SK-N-SH (cell line): ENCODE results near the gene RNF144B. TPM values are rescaled to one million over a fixed set of nuclear protein-coding genes. Genes with fewer than 3 reads are reported as not detected.

Experiments
- CTCF ChIA-PET: fragments of 300-600, 350-600 bp; formaldehyde crosslinking; extraction: SDS; loops from one replicate; lab custom pipeline; 2021; lab: Yijun Ruan, JAX
- POLR2A ChIA-PET: fragments of 350-600 bp; sonication (Branson Sonifier 250); formaldehyde crosslinking; extraction: SDS; loops from one replicate; lab custom pipeline; 2020; ENCODE audit warnings: antibody characterized with exemption, inconsistent platforms; lab: Yijun Ruan, JAX
- DNase-seq: peaks from one replicate; pipeline ENCODE4 v3.0.0; 2012
- H2AFZ ChIP-seq: fragments of 200-600 bp; sonication (generic); 2 replicates; pipeline ENCODE4 v1.8.1; 2016; ENCODE audit warnings: antibody characterized with exemption, mild to moderate bottlenecking, low read depth
- H3F3A ChIP-seq: fragments of 200-600 bp; sonication (generic); replicated peaks from 2 replicates; pipeline ENCODE3; 2016; ENCODE audit warnings: antibody characterized with exemption, mild to moderate bottlenecking; ENCODE audit not compliant: insufficient read depth
- H3K27ac ChIP-seq, 2 experiments: fragments of 200-500 bp in 1 of 2; fragments of 200-600 bp in 1 of 2; sonication (Bioruptor generic) in 1 of 2; sonication (generic), shearing (Covaris generic) in 1 of 2; 2 replicates each; pipeline versions ENCODE4 v1.5.1 to v1.6.1; 2014 to 2016; ENCODE audit warnings: low read depth in 2 of 2, inconsistent platforms in 1 of 2, low read length in 1 of 2, mild to moderate bottlenecking in 1 of 2, mixed read lengths in 1 of 2
- H3K27me3 ChIP-seq: fragments of 200-600 bp; sonication (generic), shearing (Covaris generic); 2 replicates; pipeline ENCODE4 v1.6.1; 2016; ENCODE audit warnings: mixed run types; ENCODE audit not compliant: insufficient read depth
- H3K36me3 ChIP-seq, 2 experiments: fragments of 200-500 bp in 1 of 2; fragments of 200-600 bp in 1 of 2; sonication (Bioruptor generic) in 1 of 2; sonication (generic) in 1 of 2; replicated peaks in 1 of 2; 2 replicates each; pipeline versions ENCODE3 to v1.5.1; 2014 to 2016; ENCODE audit warnings: low read length in 1 of 2, mild to moderate bottlenecking in 1 of 2; ENCODE audit not compliant: insufficient read depth in 2 of 2, control insufficient read depth in 1 of 2
- H3K4me1 ChIP-seq, 2 experiments: fragments of 200-500 bp in 1 of 2; fragments of 200-600 bp in 1 of 2; sonication (Bioruptor generic) in 1 of 2; sonication (generic), shearing (Covaris generic) in 1 of 2; 2 replicates each; pipeline versions ENCODE4 v1.5.1 to v1.6.1; 2014 to 2016; ENCODE audit warnings: low read depth in 1 of 2, low read length in 1 of 2, mixed run types in 1 of 2; ENCODE audit not compliant: insufficient read depth in 2 of 2, control insufficient read depth in 1 of 2
- H3K4me2 ChIP-seq: fragments of 200-600 bp; sonication (generic), shearing (Covaris generic); 2 replicates; pipeline ENCODE4 v1.6.1; 2017; ENCODE audit warnings: mixed run types
- H3K4me3 ChIP-seq, 2 experiments: fragments of 200-500 bp in 1 of 2; fragments of 200-600 bp in 1 of 2; sonication (Bioruptor generic) in 1 of 2; sonication (generic), shearing (Covaris generic) in 1 of 2; 2 replicates each; pipeline versions ENCODE4 v1.5.1 to v1.8.1; 2014 to 2016; ENCODE audit warnings: low read depth in 2 of 2, inconsistent platforms in 1 of 2, low read length in 1 of 2, mild to moderate bottlenecking in 1 of 2, mixed read lengths in 1 of 2, moderate library complexity in 1 of 2
- H3K79me2 ChIP-seq: fragments of 200-600 bp; sonication (generic); 2 replicates; pipeline ENCODE4 v1.8.1; 2017; ENCODE audit warnings: mild to moderate bottlenecking; ENCODE audit not compliant: insufficient read depth
- H3K9ac ChIP-seq: fragments of 200-600 bp; sonication (generic); 2 replicates; pipeline ENCODE4 v1.6.1; 2017; ENCODE audit warnings: mixed run types
- H3K9me2 ChIP-seq: fragments of 200-600 bp; sonication (generic); 2 replicates; pipeline ENCODE4 v1.6.1; 2017; ENCODE audit warnings: mixed run types
- H3K9me3 ChIP-seq: fragments of 200-600 bp; sonication (generic); 2 replicates; pipeline ENCODE4 v1.6.1; 2017; ENCODE audit warnings: mixed run types, mild to moderate bottlenecking, moderate library complexity
- H4K20me1 ChIP-seq: fragments of 200-600 bp; sonication (generic); 2 replicates; pipeline ENCODE4 v1.6.1; 2017; ENCODE audit warnings: mild to moderate bottlenecking, mixed run types; ENCODE audit not compliant: insufficient read depth
- CHD2 ChIP-seq: fragments of 150-350 bp; IDR thresholded peaks from 2 replicates; pipeline ENCODE4 v1.6.1; 2018; ENCODE audit warnings: low read length; ENCODE audit not compliant: partially characterized antibody
- CTCF ChIP-seq: fragments of 200-600 bp; sonication (generic); IDR thresholded peaks from 2 replicates; pipeline ENCODE4 v1.6.1; 2017; ENCODE audit warnings: antibody characterized with exemption, mild to moderate bottlenecking, moderate library complexity
- EP300 ChIP-seq, 2 experiments: IDR thresholded peaks; 2 replicates each; pipeline versions ENCODE4 v1.4.0 to v1.6.1; 2012; ENCODE audit warnings: borderline replicate concordance in 1 of 2, low read depth in 1 of 2, low read length in 1 of 2
- EZH2phosphoT487 ChIP-seq: fragments of 200-600 bp; sonication (generic); IDR thresholded peaks from 2 replicates; pipeline ENCODE4 v1.6.1; 2017; ENCODE audit warnings: low read depth, mixed run types, mild to moderate bottlenecking, antibody characterized with exemption, moderate library complexity, borderline replicate concordance
- FOSL2 ChIP-seq: IDR thresholded peaks from 2 replicates; pipeline ENCODE4 v1.4.0; 2012; ENCODE audit warnings: low read depth, mild to moderate bottlenecking, moderate library complexity, borderline replicate concordance
- GATA2 ChIP-seq: sonication (generic); formaldehyde crosslinking; IDR thresholded peaks from 2 replicates; pipeline ENCODE4 v1.5.0; 2020; ENCODE audit warnings: mild to moderate bottlenecking, missing genetic modification reagents
- MEF2A ChIP-seq: IDR thresholded peaks from 2 replicates; pipeline ENCODE4 v1.4.0; 2012; ENCODE audit warnings: low read depth, borderline replicate concordance
- MXI1 ChIP-seq: IDR thresholded peaks from 2 replicates; pipeline ENCODE4 v1.6.1; 2012; ENCODE audit warnings: mild to moderate bottlenecking, low read depth, low read length, improper control_type of control experiment
- NFIC ChIP-seq: IDR thresholded peaks from 2 replicates; pipeline ENCODE4 v1.4.0; 2012; ENCODE audit warnings: borderline replicate concordance
- PBX3 ChIP-seq: IDR thresholded peaks from 2 replicates; pipeline ENCODE4; 2012
- POLR2AphosphoS5 ChIP-seq: IDR thresholded peaks from 2 replicates; pipeline ENCODE4 v1.6.1; 2012; ENCODE audit warnings: low read depth, low read length
- RAD21 ChIP-seq: IDR thresholded peaks from 2 replicates; pipeline ENCODE4 v1.6.1; 2012; ENCODE audit warnings: mild to moderate bottlenecking, low read length
- RFX5 ChIP-seq: IDR thresholded peaks from 2 replicates; pipeline ENCODE4 v1.6.1; 2012; ENCODE audit warnings: mild to moderate bottlenecking, improper control_type of control experiment, low read length
- RXRA ChIP-seq: IDR thresholded peaks from 2 replicates; pipeline ENCODE4 v1.4.0; 2012; ENCODE audit warnings: low read depth, mild to moderate bottlenecking, borderline replicate concordance
- SIN3A ChIP-seq: IDR thresholded peaks from 2 replicates; pipeline ENCODE4 v1.6.1; 2012; ENCODE audit warnings: low read depth, mild to moderate bottlenecking, low read length, moderate library complexity, borderline replicate concordance
- TAF1 ChIP-seq: IDR thresholded peaks from 2 replicates; pipeline ENCODE4 v1.6.1; 2012; ENCODE audit warnings: low read depth, mild to moderate bottlenecking, low read length, moderate library complexity, borderline replicate concordance
- TCF12 ChIP-seq: IDR thresholded peaks from 2 replicates; pipeline ENCODE4 v1.4.0; 2012
- TEAD4 ChIP-seq: IDR thresholded peaks from 2 replicates; pipeline ENCODE4 v1.4.0; 2012; ENCODE audit warnings: mild to moderate bottlenecking, borderline replicate concordance; ENCODE audit not compliant: insufficient read depth
- YY1 ChIP-seq: IDR thresholded peaks from 2 replicates; pipeline ENCODE4 v1.4.0; 2012; ENCODE audit warnings: low read depth, mild to moderate bottlenecking
- WGBS: methylation state at CpG from one replicate; pipeline ENCODE4 v1.1.6; 2017; ENCODE audit warnings: low lambda C conversion rate; 5-methylcytosine and 5-hydroxymethylcytosine counted together
- polyA plus RNA-seq, 3 experiments: library from polyadenylated mRNA; depleted of rRNA; stranded (reverse); fragments of >200 nt; gene quantifications; 2 replicates each; pipeline ENCODE4 v1.2.3, GENCODE V29; 2012
- TF ChIP-seq, protein P1 (sequence below): IDR thresholded peaks from 2 replicates; pipeline ENCODE4 v1.4.0; 2012; ENCODE audit warnings: low read depth

The RNF144B gene
- polyA plus RNA-seq, 1 of the 3 experiments (the other 2 are of a cell fraction) = 1.2 TPM

DNA sequence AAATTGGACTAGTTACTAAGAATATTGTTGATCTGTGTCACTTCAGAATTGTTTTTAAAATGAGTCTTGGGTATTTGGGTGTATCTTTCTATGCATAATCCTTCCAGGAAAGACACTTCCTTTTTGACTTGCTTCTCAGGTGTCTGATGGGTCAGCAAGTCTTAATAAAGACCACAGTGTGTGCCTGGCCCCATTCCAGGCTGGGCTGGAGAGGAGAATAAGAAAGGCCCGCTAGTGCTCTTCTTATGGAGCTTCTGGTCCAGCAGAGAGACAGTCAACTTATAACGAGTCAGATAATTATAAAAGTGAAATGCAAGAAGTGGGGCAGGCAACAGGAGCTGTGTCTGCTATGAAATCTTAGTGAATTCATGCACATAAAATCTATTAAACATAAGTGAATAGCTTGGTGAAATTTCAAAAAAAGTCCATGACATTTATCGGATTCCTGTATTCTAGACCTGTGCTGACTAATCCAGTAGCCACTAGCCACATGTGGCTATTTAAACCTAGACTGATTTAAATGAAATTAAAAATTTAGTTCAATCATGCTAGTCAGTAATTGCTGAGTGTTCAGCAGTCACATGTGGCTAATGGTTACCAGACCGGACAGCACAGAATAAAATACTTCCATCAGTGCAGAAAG, 42.6 kb downstream of the RNF144B start:
- POLR2A ChIA-PET = no interaction called here
- H3F3A ChIP-seq = no peaks in the 10 kb centered on the region

More for the DNA sequence above, 42.6 kb downstream of the RNF144B start:
- Histone ChIP-seq H3K79me2 (no peaks in the 10 kb centered on the region), H3K27ac (no peak overlapping the region), H2AFZ (no peak overlapping the region), H3K36me3 (no peaks in the 10 kb centered on the region), H3K4me3 (no peak overlapping the region), H4K20me1 (no peaks in the 10 kb centered on the region), H3K9ac (no peak overlapping the region), H3K4me2 (no peak overlapping the region), H3K4me1 (peaks cover 0 to 13% of the 10 kb centered on the region in 2 experiments; a peak in 2 of 4 replicates), H3K27me3 (no peaks in the 10 kb centered on the region), H3K9me2 (no peaks in the 10 kb centered on the region), H3K9me3 (no peaks in the 10 kb centered on the region)
- DNase-seq = no peak
- 62% methylated on average over 4 of the region's 4 CpGs for WGBS
- TF ChIP-seq POLR2AphosphoS5 = no peak
- TF ChIP-seq FOSL2 = no peak
- TF ChIP-seq CTCF = no peak
- no peak for TF ChIP-seq GATA2 (CRISPR knock-in tag)
- TF ChIP-seq RAD21 = no peak
- TF ChIP-seq YY1 = no peak
- TF ChIP-seq TAF1 = no peak
- TF ChIP-seq MEF2A = no peak
- no peak for TF ChIP-seq RFX5
- TF ChIP-seq SIN3A = no peak
- TF ChIP-seq TEAD4 = no peak
- TF ChIP-seq PBX3 = no peak
- no peak for TF ChIP-seq MXI1
- TF ChIP-seq EZH2phosphoT487 = no peak
- no peak for TF ChIP-seq TCF12
- TF ChIP-seq, protein P1, sequence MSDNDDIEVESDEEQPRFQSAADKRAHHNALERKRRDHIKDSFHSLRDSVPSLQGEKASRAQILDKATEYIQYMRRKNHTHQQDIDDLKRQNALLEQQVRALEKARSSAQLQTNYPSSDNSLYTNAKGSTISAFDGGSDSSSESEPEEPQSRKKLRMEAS = no peak
- no peak for TF ChIP-seq RXRA
- TF ChIP-seq NFIC = no peak
- no peak for TF ChIP-seq CHD2
- no peak for TF ChIP-seq EP300 (IDR thresholded peaks at IDR 0.05; ENCODE audit: borderline replicate concordance in 1 of 2, low read depth in 1 of 2, low read length in 1 of 2)
- CTCF ChIA-PET = no interaction called here
